OCI-LY1 (cell line): ENCODE data around the gene MXI1.

Experiments used
- H2AFZ ChIP-seq: fragments of 200-600 bp; sonication (generic), shearing (Covaris generic); 2 replicates; pipeline ENCODE4 v1.6.0; 2014; ENCODE audit warnings: antibody characterized with exemption, mild to moderate bottlenecking, low read length
- H3F3A ChIP-seq: fragments of 200-600 bp; sonication (generic), shearing (Covaris generic); 2 replicates; pipeline ENCODE4 v1.6.0; 2014; ENCODE audit warnings: mild to moderate bottlenecking, antibody characterized with exemption, low read length, moderate library complexity; ENCODE audit not compliant: insufficient read depth
- H3K27ac ChIP-seq: fragments of 200-600 bp; sonication (generic); 2 replicates; pipeline ENCODE4 v1.5.1; 2014; ENCODE audit warnings: low read length, mixed run types, mild to moderate bottlenecking, low read depth; ENCODE audit not compliant: poor library complexity, severe bottlenecking
- H3K27me3 ChIP-seq: fragments of 200-600 bp; sonication (generic); 2 replicates; pipeline ENCODE4 v1.6.0; 2014; ENCODE audit warnings: antibody characterized with exemption, mild to moderate bottlenecking, low read length, moderate library complexity; ENCODE audit not compliant: insufficient read depth
- H3K36me3 ChIP-seq: fragments of 200-600 bp; sonication (generic); 2 replicates; pipeline ENCODE4 v1.6.1; 2014; ENCODE audit warnings: mild to moderate bottlenecking, antibody characterized with exemption, low read length, moderate library complexity, mixed read lengths; ENCODE audit not compliant: insufficient read depth
- H3K4me1 ChIP-seq: fragments of 200-600 bp; sonication (generic); 2 replicates; pipeline ENCODE4 v1.5.1; 2014; ENCODE audit warnings: mild to moderate bottlenecking, low read length, moderate library complexity; ENCODE audit not compliant: insufficient read depth, severe bottlenecking
- H3K4me2 ChIP-seq: fragments of 200-600 bp; sonication (generic), shearing (Covaris generic); 2 replicates; pipeline ENCODE4 v1.6.1; 2014; ENCODE audit warnings: low read length
- H3K4me3 ChIP-seq: fragments of 200-600 bp; sonication (generic); 2 replicates; pipeline ENCODE4 v1.5.1; 2014; ENCODE audit warnings: low read length, low read depth, mild to moderate bottlenecking, mixed read lengths; ENCODE audit not compliant: poor library complexity, severe bottlenecking
- H3K79me2 ChIP-seq: fragments of 200-600 bp; shearing (Covaris generic); 2 replicates; pipeline ENCODE4 v1.6.1; 2016; ENCODE audit warnings: mixed run types, low read length, mixed read lengths; ENCODE audit not compliant: insufficient read depth
- H3K9ac ChIP-seq: fragments of 200-600 bp; sonication (generic), shearing (Covaris generic); 2 replicates; pipeline ENCODE4 v1.6.1; 2014; ENCODE audit warnings: mild to moderate bottlenecking, low read length, mixed read lengths
- H3K9me2 ChIP-seq: fragments of 200-600 bp; sonication (generic), shearing (Covaris generic); 2 replicates; pipeline ENCODE4 v1.6.1; 2014; ENCODE audit warnings: low read depth, mild to moderate bottlenecking, low read length, mixed read lengths
- H3K9me3 ChIP-seq: fragments of 200-600 bp; shearing (Covaris generic); 2 replicates; pipeline ENCODE4 v1.6.1; 2014; ENCODE audit warnings: low read length, mixed read lengths
- H4K20me1 ChIP-seq: fragments of 200-600 bp; sonication (generic), shearing (Covaris generic); 2 replicates; pipeline ENCODE4 v1.6.0; 2016; ENCODE audit warnings: mild to moderate bottlenecking, low read length; ENCODE audit not compliant: insufficient read depth
- CTCF ChIP-seq: fragments of 200-600 bp; sonication (generic), shearing (Covaris generic); IDR thresholded peaks from 2 replicates; pipeline ENCODE4 v1.5.1; 2017; ENCODE audit warnings: mild to moderate bottlenecking, antibody characterized with exemption, low read length, moderate library complexity, mixed read lengths
- EZH2 ChIP-seq: fragments of 200-600 bp; sonication (generic), shearing (Covaris generic); IDR thresholded peaks from 2 replicates; pipeline ENCODE4 v1.8.0; 2017; ENCODE audit warnings: borderline replicate concordance, mixed run types, mild to moderate bottlenecking, antibody characterized with exemption, low read length, moderate library complexity, mixed read lengths

MXI1 gene

GRCh38 chr10:110321869-110322620 is 114.6 kb downstream of the MXI1 start:
- no peaks in the 10 kb centered on the region for H3K9me2 ChIP-seq
- no peaks in the 10 kb centered on the region; the same call in 1 of the 2 replicates for H3K36me3 ChIP-seq
- H3K9ac ChIP-seq: no peak overlapping the region
- H3K4me2 ChIP-seq: no peak overlapping the region
- H3K9me3 ChIP-seq: no peaks in the 10 kb centered on the region
- H3K79me2 ChIP-seq: no peaks in the 10 kb centered on the region
- no peak overlapping the region for H3K4me3 ChIP-seq
- peaks cover 12% of the 10 kb centered on the region for H3K4me1 ChIP-seq
- no peak for TF ChIP-seq EZH2
- TF ChIP-seq CTCF: no peak
- H2AFZ ChIP-seq: no peak overlapping the region
- H4K20me1 ChIP-seq: no peaks in the 10 kb centered on the region
- H3K27me3 ChIP-seq: no peaks in the 10 kb centered on the region
- no peaks in the 10 kb centered on the region for H3F3A ChIP-seq
- no peak overlapping the region for H3K27ac ChIP-seq

GRCh38 chr10:110323503-110323902 is 116.1 kb downstream of the MXI1 start:
- Histone ChIP-seq H3K9ac (no peak overlapping the region), H3F3A (no peaks in the 10 kb centered on the region), H2AFZ (no peak overlapping the region), H3K9me2 (no peaks in the 10 kb centered on the region), H3K9me3 (no peaks in the 10 kb centered on the region), H3K36me3 (no peaks in the 10 kb centered on the region; the same call in 1 of the 2 replicates), H3K4me3 (no peak overlapping the region), H3K4me2 (no peak overlapping the region), H3K27me3 (no peaks in the 10 kb centered on the region), H4K20me1 (no peaks in the 10 kb centered on the region), H3K79me2 (no peaks in the 10 kb centered on the region), H3K4me1 (peaks cover 3% of the 10 kb centered on the region), H3K27ac (no peak overlapping the region)
- TF ChIP-seq CTCF (no peak), EZH2 (no peak)

GRCh38 chr10:110324201-110324804 is 116.9 kb downstream of the MXI1 start:
- H3K27ac ChIP-seq: no peak overlapping the region

More at GRCh38 chr10:110324201-110324804, 116.9 kb downstream of the MXI1 start:
- Histone ChIP-seq H3K4me2 (no peak overlapping the region), H3K36me3 (no peaks in the 10 kb centered on the region; the same call in 1 of the 2 replicates), H3K79me2 (no peaks in the 10 kb centered on the region), H2AFZ (no peak overlapping the region), H3K9me3 (no peaks in the 10 kb centered on the region), H3K27me3 (no peaks in the 10 kb centered on the region), H3K9me2 (no peaks in the 10 kb centered on the region), H3K4me3 (no peak overlapping the region), H3K4me1 (no peaks in the 10 kb centered on the region), H3F3A (no peaks in the 10 kb centered on the region), H4K20me1 (no peaks in the 10 kb centered on the region), H3K9ac (no peak overlapping the region)
- TF ChIP-seq CTCF (no peak), EZH2 (no peak)
